GM18499 (cell line): ENCODE results near the gene CXXC4.

Source experiments
- ATAC-seq: cut with Tn5 transposase; IDR thresholded peaks from one replicate; pipeline ENCODE4 v1.9.1; 2021; ENCODE audit warnings: moderate number of reproducible peaks; ENCODE audit not compliant: insufficient read depth, unreplicated experiment

CXXC4 gene

DNA sequence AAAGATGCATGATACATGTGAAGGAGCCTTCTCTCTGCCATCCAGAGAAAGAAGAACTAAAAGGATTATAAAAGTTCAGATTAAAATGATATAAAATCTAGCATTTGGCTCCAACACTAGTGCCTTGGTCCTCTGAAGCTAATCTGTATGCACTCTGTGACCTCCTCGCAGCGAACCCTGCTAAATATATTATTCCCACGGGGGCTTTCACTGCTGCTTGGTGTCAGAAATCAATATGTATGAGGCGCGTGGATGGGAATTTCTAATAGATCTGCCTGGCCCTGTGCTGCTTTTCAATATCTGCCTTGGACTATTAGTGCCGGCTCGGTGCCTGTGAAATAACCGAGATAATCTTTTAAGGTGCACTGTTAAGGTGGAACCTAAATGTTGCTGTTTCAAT lies 69.7 kb downstream of the CXXC4 start:
- ATAC-seq, result no peak

DNA sequence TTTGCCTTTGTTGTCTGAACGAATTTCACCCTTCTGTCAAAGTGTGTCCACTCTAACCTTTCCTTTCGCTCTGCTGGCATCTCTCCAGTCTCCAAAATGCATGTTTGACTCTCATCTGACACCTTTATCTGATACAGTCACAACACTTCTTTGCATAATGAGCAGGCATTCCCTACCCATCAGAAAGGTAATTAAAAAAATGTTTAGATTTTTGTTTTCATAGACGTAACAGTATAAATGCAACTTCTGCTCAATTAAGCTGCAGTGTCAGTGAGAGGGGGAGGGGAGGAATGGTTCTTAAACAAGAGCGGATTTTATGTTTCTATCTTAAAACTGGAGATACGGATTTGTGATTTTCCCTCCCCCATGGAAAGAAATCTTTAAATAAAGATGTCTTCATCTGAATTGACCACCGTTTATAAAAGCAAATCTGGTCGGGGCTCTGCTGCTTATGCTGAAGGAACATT lies 70.2 kb downstream of the CXXC4 start:
- ATAC-seq, result no peak

DNA sequence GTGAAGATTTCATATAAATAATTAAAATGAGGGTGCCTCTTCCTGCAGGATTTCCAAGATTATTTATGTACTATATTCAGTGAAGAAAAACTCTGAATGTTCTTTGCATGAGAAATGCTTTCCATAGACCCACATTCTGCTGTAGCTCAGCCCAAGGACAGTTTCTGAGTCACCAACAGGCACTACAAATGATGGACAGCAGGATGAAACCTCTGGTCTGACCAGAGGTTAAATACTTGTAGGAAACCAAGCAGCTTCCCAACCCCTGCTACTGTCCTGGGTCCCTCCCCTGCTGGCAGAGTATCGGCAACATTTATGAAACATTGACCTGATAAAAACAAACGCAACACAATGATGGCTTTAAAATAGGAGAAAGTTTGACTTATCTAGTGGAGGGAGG lies 73.1 kb downstream of the CXXC4 start:
- no peak for ATAC-seq

DNA sequence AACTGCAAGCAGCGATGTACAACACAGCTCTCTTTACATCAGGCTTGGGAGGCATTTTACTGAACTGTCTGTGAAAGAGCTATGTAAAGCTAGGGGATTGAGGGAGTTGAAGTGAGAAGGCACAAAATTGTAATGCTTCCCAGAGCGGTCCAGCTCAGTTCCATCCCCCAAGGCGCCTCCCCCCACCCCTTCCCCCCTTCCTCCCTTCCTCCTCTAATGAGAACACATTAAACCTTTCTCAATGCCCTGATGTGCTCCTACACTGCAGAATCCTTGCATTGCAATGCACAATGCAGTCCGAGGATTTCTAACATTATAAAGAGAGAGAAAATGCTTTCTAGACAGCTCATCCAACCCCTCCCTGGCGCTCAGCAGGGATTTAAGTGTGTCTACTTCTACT lies 73.9 kb downstream of the CXXC4 start:
- no peak for ATAC-seq
